Neural cell (in vitro differentiated cells): ENCODE measurements around the gene CYB5B. TPM values are rescaled to one million over a fixed set of nuclear protein-coding genes. Genes with fewer than 3 reads are reported as not detected.

Source experiments
- H2AFZ ChIP-seq: fragments of 200-600, 300-800 bp; sonication (generic), shearing (Covaris generic); 2 replicates; pipeline ENCODE4 v1.6.0; 2014; ENCODE audit warnings: low read depth, mild to moderate bottlenecking, antibody characterized with exemption, low read length, moderate library complexity
- H3F3A ChIP-seq: fragments of 200-600 bp; shearing (Covaris generic); 2 replicates; pipeline ENCODE4 v1.6.1; 2016; ENCODE audit warnings: mild to moderate bottlenecking, moderate library complexity, mixed read lengths, antibody characterized with exemption, low read length; ENCODE audit not compliant: insufficient read depth, poor library complexity, severe bottlenecking
- H3K27ac ChIP-seq: fragments of 200-600, 300-800 bp; sonication (generic), shearing (Covaris generic); 2 replicates; pipeline ENCODE4 v1.5.1; 2014; ENCODE audit warnings: mild to moderate bottlenecking, low read length, moderate library complexity
- H3K27me3 ChIP-seq: fragments of 300-800, 200-600 bp; sonication (generic), shearing (Covaris generic); 2 replicates; pipeline ENCODE4 v1.6.0; 2014; ENCODE audit warnings: mild to moderate bottlenecking, low read depth, low read length, moderate library complexity; ENCODE audit not compliant: insufficient read depth
- H3K36me3 ChIP-seq: fragments of 300-800, 200-600 bp; sonication (generic), shearing (Covaris generic); 2 replicates; pipeline ENCODE4 v1.5.1; 2014; ENCODE audit warnings: mild to moderate bottlenecking, antibody characterized with exemption, low read length, moderate library complexity; ENCODE audit not compliant: insufficient read depth
- H3K4me2 ChIP-seq: fragments of 300-800, 200-600 bp; sonication (generic), shearing (Covaris generic); 2 replicates; pipeline ENCODE4 v1.6.0; 2014; ENCODE audit warnings: mild to moderate bottlenecking, low read length
- H3K4me3 ChIP-seq: fragments of 300-800, 200-600 bp; sonication (generic), shearing (Covaris generic); 2 replicates; pipeline ENCODE4 v1.5.1; 2014; ENCODE audit warnings: mild to moderate bottlenecking, low read length, moderate library complexity
- H3K79me2 ChIP-seq: fragments of 200-600 bp; shearing (Covaris generic); replicated peaks from 2 replicates; pipeline ENCODE4 v1.6.0; 2014; ENCODE audit warnings: mild to moderate bottlenecking, low read length, moderate library complexity; ENCODE audit not compliant: insufficient read depth
- H3K9ac ChIP-seq: fragments of 300-800, 200-600 bp; sonication (generic), shearing (Covaris generic); 2 replicates; pipeline ENCODE4 v1.6.1; 2016; ENCODE audit warnings: mild to moderate bottlenecking, low read length, mixed read lengths
- H3K9me2 ChIP-seq: fragments of 200-600 bp; shearing (Covaris generic); 2 replicates; pipeline ENCODE4 v1.6.1; 2016; ENCODE audit warnings: mild to moderate bottlenecking, low read length, mixed read lengths; ENCODE audit not compliant: insufficient read depth
- H3K9me3 ChIP-seq: fragments of 200-600, 300-800 bp; sonication (generic), shearing (Covaris generic); 2 replicates; pipeline ENCODE4 v1.6.1; 2016; ENCODE audit warnings: mild to moderate bottlenecking, mixed run types, low read length, moderate library complexity, mixed read lengths
- H4K20me1 ChIP-seq: fragments of 200-600 bp; shearing (Covaris generic); 2 replicates; pipeline ENCODE4 v1.6.1; 2016; ENCODE audit warnings: mild to moderate bottlenecking, mixed run types; ENCODE audit not compliant: insufficient read depth
- CTCF ChIP-seq: fragments of 450-650 bp; IDR thresholded peaks from 2 replicates; pipeline ENCODE4 v1.5.1; 2014; ENCODE audit warnings: antibody characterized with exemption, mild to moderate bottlenecking, moderate library complexity; ENCODE audit not compliant: poor library complexity, severe bottlenecking
- EP300 ChIP-seq: fragments of 450-650 bp; conservative IDR thresholded peaks from 2 replicates; pipeline ENCODE4 v1.6.1; 2014; ENCODE audit warnings: antibody characterized with exemption, mild to moderate bottlenecking, moderate library complexity; ENCODE audit not compliant: poor library complexity, severe bottlenecking
- EZH2 ChIP-seq: fragments of 200-600, 300-800 bp; shearing (Covaris generic), sonication (generic); IDR thresholded peaks from 2 replicates; pipeline ENCODE4 v1.6.1; 2014; ENCODE audit warnings: antibody characterized with exemption, low read length, borderline replicate concordance, mild to moderate bottlenecking; ENCODE audit not compliant: insufficient read depth, poor library complexity, severe bottlenecking
- MXI1 ChIP-seq: fragments of 450-650 bp; conservative IDR thresholded peaks from 2 replicates; pipeline ENCODE4 v1.6.1; 2014; ENCODE audit warnings: antibody characterized with exemption, mild to moderate bottlenecking; ENCODE audit not compliant: poor library complexity, severe bottlenecking
- POLR2AphosphoS5 ChIP-seq: IDR thresholded peaks from 2 replicates; pipeline ENCODE4 v1.6.1; 2012
- RAD21 ChIP-seq: fragments of 450-650 bp; conservative IDR thresholded peaks from 2 replicates; pipeline ENCODE4 v1.6.1; 2014; ENCODE audit warnings: antibody characterized with exemption, mild to moderate bottlenecking, moderate library complexity
- REST ChIP-seq: IDR thresholded peaks from 2 replicates; pipeline ENCODE4 v1.6.1; 2012; ENCODE audit warnings: borderline replicate concordance
- SMC3 ChIP-seq: fragments of 450-650 bp; conservative IDR thresholded peaks from 2 replicates; pipeline ENCODE4 v1.6.1; 2014; ENCODE audit warnings: antibody characterized with exemption, mild to moderate bottlenecking, moderate library complexity; ENCODE audit not compliant: poor library complexity
- TAF1 ChIP-seq: IDR thresholded peaks from 2 replicates; pipeline ENCODE4 v1.6.1; 2012; ENCODE audit warnings: low read depth
- polyA plus RNA-seq: library from polyadenylated mRNA; depleted of rRNA; stranded (reverse); fragments of >200 nt; gene quantifications from 2 replicates; pipeline ENCODE4 v1.2.3, GENCODE V29; 2014

CYB5B gene
- polyA plus RNA-seq, 1 donor from 2014 or later = 70.4 TPM

- no peak overlapping the region for H3K4me3 ChIP-seq
- no peaks in the 10 kb centered on the region for H3K36me3 ChIP-seq
- H4K20me1 ChIP-seq = no peaks in the 10 kb centered on the region
- H3K79me2 ChIP-seq = no peaks in the 10 kb centered on the region
- H3K4me2 ChIP-seq = no peak overlapping the region
- H2AFZ ChIP-seq = no peak overlapping the region
- no peak overlapping the region for H3K9ac ChIP-seq
- no peak for TF ChIP-seq REST
- no peaks in the 10 kb centered on the region for H3K9me2 ChIP-seq
- H3F3A ChIP-seq = no peaks in the 10 kb centered on the region
- H3K9me3 ChIP-seq = no peaks in the 10 kb centered on the region
- no peak overlapping the region for H3K27ac ChIP-seq
- no peaks in the 10 kb centered on the region for H3K27me3 ChIP-seq
Measured at GRCh38 chr16:69399361-69399760, 25.1 kb upstream of the CYB5B start.

- no peak overlapping the region for H2AFZ ChIP-seq
- no peak overlapping the region for H3K27ac ChIP-seq
- no peaks in the 10 kb centered on the region for H4K20me1 ChIP-seq
- no peak overlapping the region for H3K4me3 ChIP-seq
- H3K4me2 ChIP-seq = no peak overlapping the region
- no peaks in the 10 kb centered on the region for H3K27me3 ChIP-seq
- H3F3A ChIP-seq = no peaks in the 10 kb centered on the region
- TF ChIP-seq EP300 = no peak
- TF ChIP-seq REST = no peak
- no peak for TF ChIP-seq CTCF
- no peak for TF ChIP-seq MXI1
- no peak for TF ChIP-seq POLR2AphosphoS5
- TF ChIP-seq EZH2 = no peak
- TF ChIP-seq SMC3 = no peak
- no peak for TF ChIP-seq TAF1
- TF ChIP-seq RAD21 = no peak
- H3K9ac ChIP-seq = no peak overlapping the region
- no peaks in the 10 kb centered on the region for H3K36me3 ChIP-seq
- no peaks in the 10 kb centered on the region for H3K9me3 ChIP-seq
- no peaks in the 10 kb centered on the region for H3K9me2 ChIP-seq
- no peaks in the 10 kb centered on the region for H3K79me2 ChIP-seq
Measured at GRCh38 chr16:69402439-69402838, 22.0 kb upstream of the CYB5B start.
